Upper lobe of left lung (tissue), 4 donors: ENCODE data around the gene ANKLE1.

Experiments used
- POLR2A ChIP-seq, 4 donors: fragments of 450-650 bp; IDR thresholded peaks; one replicate each; pipeline ENCODE4 v1.5.1; 2016 to 2017; ENCODE audit warnings: antibody characterized with exemption in 4 of 4, mild to moderate bottlenecking in 2 of 4
- POLR2AphosphoS5 ChIP-seq, 2 donors: sonication (generic); formaldehyde crosslinking; IDR thresholded peaks; one replicate each; pipeline ENCODE4 v1.5.1; 2017; ENCODE audit warnings: antibody characterized with exemption in 2 of 2
- TF ChIP-seq, protein P1 (sequence below), 6 experiments: fragments of 450-650 bp in 4 of 6; fragments of 200-600 bp in 2 of 6; sonication (generic) in 2 of 6; IDR thresholded peaks; one replicate each; pipeline ENCODE4 v1.5.1; 2016 to 2019; ENCODE audit warnings: antibody characterized with exemption in 6 of 6

DNA sequence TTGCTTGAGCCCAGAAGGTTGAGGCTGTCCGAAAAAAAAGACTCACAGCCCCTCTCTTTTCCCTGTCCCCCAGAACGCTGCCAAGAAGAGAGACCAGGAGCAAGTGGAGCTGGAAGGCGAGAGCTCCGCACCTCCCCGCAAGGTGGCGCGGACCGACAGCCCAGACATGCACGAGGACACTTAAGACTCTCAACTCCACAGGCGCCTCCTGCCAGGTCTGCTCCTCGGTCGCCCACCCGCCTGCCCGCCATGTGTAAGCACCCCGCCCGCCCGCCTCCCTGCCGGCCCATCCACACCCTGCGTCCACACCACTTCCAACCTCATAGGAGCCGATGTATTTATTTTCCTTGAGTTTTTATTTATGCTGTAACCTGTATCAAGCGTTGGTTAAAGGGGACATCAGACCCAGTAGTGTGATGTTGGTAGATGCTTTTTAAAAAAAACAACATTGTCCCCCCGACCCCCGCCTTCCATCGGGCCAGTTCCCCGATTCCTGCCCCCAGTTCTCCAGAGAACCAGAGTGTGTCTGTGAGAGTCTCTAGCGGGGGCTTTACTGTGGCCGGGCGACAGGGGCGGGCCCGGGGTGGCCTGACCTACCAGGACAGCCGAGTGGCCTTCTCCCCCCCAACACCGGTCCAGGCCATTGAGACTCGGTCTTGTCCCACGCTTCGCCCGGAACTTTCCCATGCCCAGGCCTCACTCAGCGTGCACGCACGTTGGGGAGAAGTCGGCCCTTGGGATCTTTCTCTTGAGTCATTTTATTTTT lies 38.0 kb downstream of the ANKLE1 start:
- TF ChIP-seq, protein P1, sequence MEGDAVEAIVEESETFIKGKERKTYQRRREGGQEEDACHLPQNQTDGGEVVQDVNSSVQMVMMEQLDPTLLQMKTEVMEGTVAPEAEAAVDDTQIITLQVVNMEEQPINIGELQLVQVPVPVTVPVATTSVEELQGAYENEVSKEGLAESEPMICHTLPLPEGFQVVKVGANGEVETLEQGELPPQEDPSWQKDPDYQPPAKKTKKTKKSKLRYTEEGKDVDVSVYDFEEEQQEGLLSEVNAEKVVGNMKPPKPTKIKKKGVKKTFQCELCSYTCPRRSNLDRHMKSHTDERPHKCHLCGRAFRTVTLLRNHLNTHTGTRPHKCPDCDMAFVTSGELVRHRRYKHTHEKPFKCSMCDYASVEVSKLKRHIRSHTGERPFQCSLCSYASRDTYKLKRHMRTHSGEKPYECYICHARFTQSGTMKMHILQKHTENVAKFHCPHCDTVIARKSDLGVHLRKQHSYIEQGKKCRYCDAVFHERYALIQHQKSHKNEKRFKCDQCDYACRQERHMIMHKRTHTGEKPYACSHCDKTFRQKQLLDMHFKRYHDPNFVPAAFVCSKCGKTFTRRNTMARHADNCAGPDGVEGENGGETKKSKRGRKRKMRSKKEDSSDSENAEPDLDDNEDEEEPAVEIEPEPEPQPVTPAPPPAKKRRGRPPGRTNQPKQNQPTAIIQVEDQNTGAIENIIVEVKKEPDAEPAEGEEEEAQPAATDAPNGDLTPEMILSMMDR (IDR thresholded peaks at IDR 0.05): no peak
- TF ChIP-seq POLR2A (IDR thresholded peaks at IDR 0.05) (no peak), POLR2AphosphoS5 (IDR thresholded peaks at IDR 0.05) (no peak)
